Stimulated activated CD8-positive, alpha-beta memory T cell treated with anti-CD3 and anti-CD28 coated beads, Interleukin-7, amount 100 ng/mL, for 1 hour (primary cell): Measurements from ENCODE around the gene BCL7A.

Experiments
- DNase-seq, 2 donors: peaks; one replicate each; pipeline ENCODE4 v3.0.0-alpha.2; 2020; ENCODE audit warnings: low read depth in 2 of 2

Gene BCL7A

DNA sequence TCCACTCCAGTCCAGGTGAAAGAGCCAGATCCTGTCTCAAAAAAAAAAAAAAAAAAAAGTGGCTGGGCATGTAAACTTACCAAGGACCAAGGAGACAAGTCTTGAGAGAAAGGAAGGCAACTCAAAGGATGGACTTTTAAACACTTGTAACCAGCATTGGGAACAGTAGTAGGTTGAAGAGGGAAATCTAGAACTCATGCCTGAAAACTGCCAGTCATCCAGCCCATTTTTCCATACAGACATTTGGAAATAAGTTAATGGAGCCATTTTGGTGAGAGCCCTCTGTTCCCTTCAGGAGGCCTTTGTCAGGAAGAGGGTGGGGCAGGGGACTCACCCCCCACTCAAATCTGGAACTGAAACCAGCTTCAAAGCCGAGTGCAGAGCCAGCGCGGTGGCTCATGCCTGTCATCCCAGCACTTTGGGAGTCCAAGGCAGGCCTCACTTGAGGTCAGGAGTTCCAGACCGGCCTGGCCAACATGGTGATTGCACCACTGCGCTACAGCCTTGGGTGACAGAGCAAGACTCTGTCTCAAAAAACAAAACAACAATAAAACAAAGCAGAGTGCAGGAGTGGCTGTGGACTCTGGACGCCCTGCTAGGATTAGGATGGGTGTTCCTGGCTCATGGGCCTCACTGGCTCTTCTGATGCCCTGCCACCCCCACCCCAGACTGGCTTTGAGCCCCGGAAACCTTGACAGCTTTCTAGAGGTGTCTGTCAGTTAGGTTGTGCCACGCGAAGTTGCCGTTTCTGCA is 55.2 kb downstream of the BCL7A start:
- no peak for DNase-seq

- peak; percentile 77 to 81 for DNase-seq
Observed at GRCh38 chr12:122078141-122079032, 56.7 kb downstream of the BCL7A start, which contains the start of gene MLXIP. Gene MLXIP, plus strand, starts transcription at chr12:122078756. Its CDS starts 98 bp downstream, at chr12:122078854.

- DNase-seq: no peak
Observed at GRCh38 chr12:122079033-122079531, 57.4 kb downstream of the BCL7A start.

GRCh38 chr12:122079532-122080081 is 57.9 kb downstream of the BCL7A start:
- no peak for DNase-seq

DNA sequence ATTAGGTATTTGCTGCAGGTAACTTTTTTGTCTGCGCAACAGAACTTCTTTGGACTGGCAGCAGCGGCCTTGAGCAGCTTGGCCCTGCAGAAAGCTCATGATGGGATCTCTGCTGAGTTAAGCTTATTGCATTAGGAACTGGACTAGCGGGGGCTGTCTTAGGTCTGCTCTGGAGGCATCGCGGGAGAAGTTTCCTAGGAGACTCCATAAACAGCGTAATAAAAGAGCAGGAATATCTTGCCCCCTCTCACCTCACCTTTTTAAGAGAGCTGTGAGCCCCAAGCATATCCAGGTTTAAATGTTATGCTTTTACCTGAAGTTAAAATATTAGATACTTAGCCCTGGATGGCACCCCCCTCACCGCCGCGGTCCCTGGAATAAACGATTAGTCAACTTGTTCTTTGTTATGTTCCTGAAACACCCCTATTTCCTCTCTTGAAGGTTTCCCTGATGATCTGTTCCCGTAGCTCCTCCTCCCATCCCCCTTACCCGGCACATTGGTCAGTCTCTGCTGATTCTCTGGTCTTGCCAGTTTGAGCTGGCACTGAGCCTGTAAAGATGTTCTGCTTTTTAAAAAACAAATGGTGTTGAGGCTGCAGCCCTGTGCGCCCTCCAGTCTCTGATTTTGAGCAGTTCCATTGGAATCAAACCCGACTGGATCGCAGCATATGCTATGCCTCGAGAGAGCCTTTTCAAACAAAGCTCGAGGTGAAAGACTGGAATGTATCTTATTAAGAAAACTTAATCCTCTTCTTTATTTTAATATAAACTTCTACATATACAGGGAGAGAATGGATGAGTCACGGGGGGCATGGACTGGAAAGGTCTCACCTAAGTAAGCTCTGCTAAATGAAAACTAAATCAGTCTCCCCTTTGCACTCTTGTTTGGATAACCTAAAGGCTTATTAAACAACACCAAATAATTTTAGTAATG is 58.7 kb downstream of the BCL7A start:
- DNase-seq: no peak

DNA sequence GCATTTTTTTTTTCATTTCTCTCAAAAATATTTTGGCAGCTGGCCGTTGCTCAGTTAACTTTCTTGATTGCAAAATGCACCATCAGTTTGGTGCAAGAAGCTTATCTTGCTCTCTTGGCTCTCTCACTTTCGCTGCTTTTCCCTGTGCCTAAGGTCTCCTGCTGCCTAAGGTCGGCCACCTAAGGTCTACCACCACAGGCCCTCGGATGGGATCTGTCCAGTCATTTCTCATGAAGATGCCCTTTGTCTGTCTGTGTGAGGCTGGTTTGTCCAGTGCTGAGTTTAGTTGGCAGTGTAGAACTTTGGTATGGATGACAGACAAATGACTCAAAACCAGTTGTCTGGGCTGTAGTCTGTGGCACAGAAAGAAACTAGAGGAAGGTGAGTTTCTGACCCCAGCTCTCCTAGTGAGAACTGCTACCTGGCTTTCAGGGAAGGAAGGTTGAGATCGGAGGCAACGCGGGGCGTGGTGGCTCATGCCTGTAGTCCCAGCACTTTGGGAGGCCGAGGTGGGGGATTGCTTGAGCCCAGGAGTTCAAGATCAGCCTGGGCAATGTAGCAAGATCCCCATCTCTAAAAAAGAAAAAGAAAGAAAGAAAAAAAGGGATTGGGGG is 59.5 kb downstream of the BCL7A start:
- no peak for DNase-seq

GRCh38 chr12:122081697-122082221 is 60.1 kb downstream of the BCL7A start:
- no peak for DNase-seq

GRCh38 chr12:122082621-122083356 is 61.1 kb downstream of the BCL7A start:
- no peak for DNase-seq

DNA sequence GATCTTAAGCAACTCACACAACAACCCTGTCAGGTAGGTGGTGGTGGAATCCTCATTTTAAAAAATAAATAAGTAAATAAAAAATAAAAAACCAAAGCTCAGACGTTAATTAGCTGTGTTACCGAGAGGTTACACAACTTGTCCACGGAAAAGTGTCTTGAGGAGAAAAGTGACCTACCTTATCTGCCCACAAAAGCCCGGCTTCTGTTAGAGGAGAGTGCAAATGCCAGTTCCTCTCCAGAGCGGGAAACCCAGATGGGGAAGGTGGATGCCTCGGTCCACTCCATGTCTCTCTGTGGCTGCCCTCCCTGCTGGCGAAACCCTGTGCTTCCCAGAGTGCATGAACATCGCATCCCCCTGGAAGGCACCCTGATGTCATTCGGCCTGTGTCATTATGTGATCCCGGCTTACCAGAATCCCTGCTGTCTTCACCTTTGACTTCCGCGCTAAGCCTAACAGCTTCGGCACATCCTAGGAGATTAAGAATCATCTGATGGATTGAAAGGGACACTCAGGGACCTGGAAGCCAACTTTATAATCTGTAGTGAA is 63.2 kb downstream of the BCL7A start:
- DNase-seq: no peak

DNA sequence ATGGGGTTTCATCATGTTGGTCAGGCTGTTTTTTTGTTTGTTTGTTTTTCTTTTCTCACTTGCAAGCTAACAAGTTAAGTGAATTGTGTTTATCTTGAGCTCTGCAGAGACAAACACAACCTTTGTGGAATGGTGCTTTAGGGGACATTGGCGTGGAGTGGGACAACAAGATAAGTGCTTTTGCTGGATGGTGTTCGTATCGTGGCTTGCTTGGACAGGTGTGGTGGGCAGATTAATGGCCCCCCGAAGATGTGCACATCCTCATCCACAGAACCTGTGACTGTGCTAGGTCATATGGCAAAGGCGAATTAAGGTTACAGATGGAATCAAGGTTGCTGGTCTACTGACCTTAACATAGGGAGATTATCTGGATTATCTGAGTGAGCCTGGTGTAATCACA is 63.9 kb downstream of the BCL7A start:
- no peak for DNase-seq

DNA sequence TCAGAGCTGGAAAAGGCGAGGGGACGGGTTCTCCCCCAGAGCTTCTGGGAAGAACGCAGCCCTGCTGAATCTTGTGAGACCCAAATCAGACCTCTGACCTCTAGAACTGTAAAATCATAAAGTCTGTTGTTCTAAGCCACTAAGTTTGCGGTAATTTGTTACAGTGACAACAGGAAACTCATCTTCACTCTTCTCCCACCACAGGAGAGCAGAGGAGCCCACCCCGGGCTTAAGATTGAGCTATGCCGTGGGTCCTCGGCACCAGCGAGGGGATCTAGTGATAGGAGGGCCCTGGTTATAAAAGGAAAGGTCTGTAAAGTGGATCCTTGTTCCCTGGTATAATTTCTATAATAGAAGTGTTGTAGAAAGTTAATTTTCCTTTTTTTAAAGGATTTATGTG is 64.4 kb downstream of the BCL7A start:
- no peak for DNase-seq

DNA sequence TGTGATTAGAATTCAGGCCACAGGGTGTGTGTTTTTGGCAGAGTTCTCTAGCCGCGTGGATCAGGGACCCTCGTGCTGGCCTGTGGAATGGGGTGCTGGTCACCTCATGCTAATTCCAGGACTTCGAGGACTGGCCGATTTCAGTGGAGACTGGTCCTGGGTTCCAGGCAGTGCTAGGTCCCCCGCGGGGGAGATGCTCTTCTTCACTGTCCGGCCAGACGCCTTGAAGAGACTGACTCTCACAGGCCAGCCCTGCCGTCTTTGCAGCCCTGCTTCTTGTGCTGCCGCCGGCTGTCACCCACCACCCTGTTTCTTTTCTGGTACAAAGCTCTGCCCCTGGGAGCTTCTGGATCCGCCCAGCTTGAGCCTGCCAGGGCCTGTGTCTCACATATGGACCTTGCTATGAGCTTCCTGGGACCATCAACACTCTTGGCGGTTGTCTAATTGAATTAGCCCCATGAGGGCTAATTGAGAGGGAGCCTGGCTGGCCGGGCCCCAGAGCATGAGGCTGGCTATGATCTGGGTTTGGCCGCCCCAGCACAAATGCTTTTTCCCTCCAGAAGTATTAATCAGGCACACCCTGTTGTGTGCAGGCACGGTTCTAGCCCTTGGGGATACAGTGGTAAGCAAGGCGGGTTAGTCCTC is 65.1 kb downstream of the BCL7A start:
- DNase-seq: no peak

- DNase-seq: no peak
Observed at GRCh38 chr12:122087431-122088178, 65.9 kb downstream of the BCL7A start.

- no peak for DNase-seq
Observed at GRCh38 chr12:122088179-122088810, 66.6 kb downstream of the BCL7A start.

DNA sequence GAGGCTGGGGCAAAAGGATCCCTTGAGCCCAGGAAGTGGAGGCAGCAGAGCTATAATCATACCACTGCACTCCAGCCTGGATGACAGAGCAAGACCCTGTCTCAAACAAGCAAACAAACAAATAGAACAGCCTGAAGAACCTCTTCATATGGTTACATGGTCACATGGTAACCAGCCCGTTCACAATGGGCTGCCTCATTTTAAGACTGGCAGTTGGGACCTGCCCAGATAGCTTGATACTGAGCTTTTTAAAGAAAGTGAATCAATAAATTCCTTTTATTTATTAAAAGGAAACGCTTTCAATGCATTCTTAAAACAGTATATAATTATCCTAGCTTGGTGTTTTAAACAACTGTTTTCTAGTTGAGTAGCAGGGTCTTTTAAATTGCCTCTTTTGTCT is 67.4 kb downstream of the BCL7A start:
- no peak for DNase-seq

- DNase-seq: no peak
Observed at GRCh38 chr12:122090759-122091515, 69.3 kb downstream of the BCL7A start.
